Mesenchymal stem cell (in vitro differentiated cells and primary cell): ENCODE data around the gene SDHAF2.
A peak's percentile ranks its signal among the peaks of the same experiment; 100 is the strongest.

ENCODE experiments used
- DNase-seq: peaks from one replicate; pipeline ENCODE4 v3.0.0-alpha.2; 2013
- H2AFZ ChIP-seq: one replicate; pipeline ENCODE4 v1.6.1; 2013; ENCODE audit warnings: low read depth, mild to moderate bottlenecking, control low read depth, inconsistent platforms, low read length, moderate library complexity
- H2AK5ac ChIP-seq: 2 replicates; pipeline ENCODE4 v1.6.1; 2013; ENCODE audit warnings: low read length, moderate library complexity, mild to moderate bottlenecking, inconsistent platforms; ENCODE audit not compliant: severe bottlenecking
- H2BK120ac ChIP-seq: one replicate; pipeline ENCODE4 v1.6.1; 2013; ENCODE audit warnings: low read depth, mild to moderate bottlenecking, inconsistent platforms, low read length, moderate library complexity
- H2BK12ac ChIP-seq, 2 experiments: one replicate each; pipeline ENCODE4 v1.6.1; 2013; ENCODE audit warnings: inconsistent platforms in 2 of 2, low read length in 2 of 2, mild to moderate bottlenecking in 2 of 2, moderate library complexity in 2 of 2, control low read depth in 1 of 2
- H2BK15ac ChIP-seq: one replicate; pipeline ENCODE4 v1.6.1; 2013; ENCODE audit warnings: mild to moderate bottlenecking, low read depth, inconsistent platforms; ENCODE audit not compliant: poor library complexity, severe bottlenecking
- H2BK5ac ChIP-seq: 2 replicates; pipeline ENCODE4 v1.6.1; 2013; ENCODE audit warnings: low read depth, mild to moderate bottlenecking, low read length, control low read depth, inconsistent platforms; ENCODE audit not compliant: poor library complexity, severe bottlenecking
- H3K14ac ChIP-seq, 2 experiments: one replicate each; pipeline ENCODE4 v1.6.1; 2013; ENCODE audit warnings: inconsistent platforms in 2 of 2, low read length in 2 of 2, control low read depth in 1 of 2, mild to moderate bottlenecking in 1 of 2, moderate library complexity in 1 of 2
- H3K18ac ChIP-seq, 2 experiments: one replicate each; pipeline ENCODE4 v1.6.1; 2013; ENCODE audit warnings: inconsistent platforms in 2 of 2, low read length in 2 of 2, control low read depth in 1 of 2, low read depth in 1 of 2, mild to moderate bottlenecking in 1 of 2
- H3K23ac ChIP-seq, 2 experiments: one replicate each; pipeline ENCODE4 v1.6.1; 2013; ENCODE audit warnings: inconsistent platforms in 2 of 2, low read length in 2 of 2, mild to moderate bottlenecking in 2 of 2, moderate library complexity in 2 of 2, control low read depth in 1 of 2
- H3K27ac ChIP-seq: 2 replicates; pipeline ENCODE4 v1.5.1; 2013; ENCODE audit warnings: mild to moderate bottlenecking, moderate library complexity, low read length, control low read depth, inconsistent platforms; ENCODE audit not compliant: poor library complexity, severe bottlenecking
- H3K27me3 ChIP-seq, 2 experiments: 2 replicates each; pipeline versions ENCODE4 v1.6.1 to v1.7.0; 2013; ENCODE audit warnings: low read length in 2 of 2, mild to moderate bottlenecking in 2 of 2, moderate library complexity in 2 of 2, control low read depth in 1 of 2, inconsistent platforms in 1 of 2; ENCODE audit not compliant: control insufficient read depth in 1 of 2, insufficient read depth in 1 of 2
- H3K36me3 ChIP-seq, 2 experiments: 2 replicates each; pipeline versions ENCODE4 v1.6.1 to v1.7.0; 2013; ENCODE audit warnings: low read length in 2 of 2, control low read depth in 1 of 2, inconsistent platforms in 1 of 2, low read depth in 1 of 2, mild to moderate bottlenecking in 1 of 2; ENCODE audit not compliant: insufficient read depth in 2 of 2, control insufficient read depth in 1 of 2
- H3K4ac ChIP-seq, 2 experiments: one replicate each; pipeline ENCODE4 v1.6.1; 2013; ENCODE audit warnings: inconsistent platforms in 2 of 2, low read length in 2 of 2, mild to moderate bottlenecking in 2 of 2, moderate library complexity in 2 of 2, control low read depth in 1 of 2, low read depth in 1 of 2
- H3K4me1 ChIP-seq: 2 replicates; pipeline ENCODE4 v1.6.1; 2013; ENCODE audit warnings: low read depth, low read length, control low read depth; ENCODE audit not compliant: control insufficient read depth, insufficient read depth
- H3K4me2 ChIP-seq: 2 replicates; pipeline ENCODE4 v1.6.1; 2013; ENCODE audit warnings: low read length, mild to moderate bottlenecking, inconsistent platforms; ENCODE audit not compliant: poor library complexity, severe bottlenecking
- H3K4me3 ChIP-seq, 2 experiments: 2 replicates each; pipeline versions ENCODE4 v1.5.1 to v1.7.0; 2013; ENCODE audit warnings: low read length in 2 of 2, mild to moderate bottlenecking in 2 of 2, control low read depth in 1 of 2, low read depth in 1 of 2; ENCODE audit not compliant: insufficient read depth in 1 of 2
- H3K79me1 ChIP-seq: replicated peaks from 2 replicates; pipeline ENCODE4 v1.6.1; 2013; ENCODE audit warnings: mild to moderate bottlenecking, control low read depth, low read length, inconsistent platforms; ENCODE audit not compliant: poor library complexity, severe bottlenecking
- H3K9ac ChIP-seq: 2 replicates; pipeline ENCODE4 v1.7.0; 2013; ENCODE audit warnings: mild to moderate bottlenecking, low read length, moderate library complexity
- H3K9me3 ChIP-seq: 2 replicates; pipeline ENCODE4 v1.7.0; 2013; ENCODE audit warnings: mild to moderate bottlenecking, low read length; ENCODE audit not compliant: control insufficient read depth
- H4K8ac ChIP-seq: one replicate; pipeline ENCODE4 v1.6.1; 2013; ENCODE audit warnings: inconsistent platforms, mild to moderate bottlenecking, low read length, moderate library complexity
- H4K91ac ChIP-seq: one replicate; pipeline ENCODE4 v1.6.1; 2013; ENCODE audit warnings: mild to moderate bottlenecking, low read length, inconsistent platforms
- WGBS: methylation state at CpG from one replicate; pipeline ENCODE4 v1.1.7; 2013; ENCODE audit warnings: mixed read lengths; 5-methylcytosine and 5-hydroxymethylcytosine counted together

Gene SDHAF2

DNA sequence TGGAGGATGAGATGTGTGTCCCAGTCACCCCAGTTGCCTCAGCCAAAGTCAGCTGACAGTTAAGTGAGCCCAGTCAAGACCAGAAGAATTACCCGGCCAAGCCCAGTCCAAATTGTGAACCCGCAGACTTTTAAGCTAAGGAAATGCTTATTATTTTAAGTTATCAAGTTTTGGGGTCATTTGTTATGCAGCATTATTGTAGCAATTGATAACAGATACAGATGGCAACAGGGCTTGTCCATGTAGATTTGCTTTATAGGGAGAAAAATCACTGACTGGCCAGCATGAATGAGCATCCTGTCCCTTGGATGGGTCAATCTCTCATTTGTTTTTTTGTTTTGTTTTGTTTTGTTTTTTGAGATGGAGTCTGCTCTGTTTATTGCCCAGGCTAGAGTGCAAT is 22.9 kb downstream of the SDHAF2 start:
- Histone ChIP-seq H4K8ac (no peak overlapping the region), H3K9ac (no peak overlapping the region), H3K23ac (no peak overlapping the region), H3K4me3 (no peak overlapping the region), H2AFZ (no peak overlapping the region), H3K14ac (no peak overlapping the region), H3K36me3 (peaks cover 43 to 50% of the 10 kb centered on the region in 2 experiments), H3K27ac (no peak overlapping the region), H3K27me3 (no peaks in the 10 kb centered on the region), H3K4me1 (no peaks in the 10 kb centered on the region), H3K4me2 (no peak overlapping the region), H2AK5ac (no peak overlapping the region), H2BK12ac (no peak overlapping the region), H2BK120ac (no peak overlapping the region), H3K79me1 (peaks cover 43% of the 10 kb centered on the region), H3K4ac (no peak overlapping the region), H2BK5ac (no peak overlapping the region), H2BK15ac (no peak overlapping the region), H4K91ac (no peak overlapping the region), H3K9me3 (no peaks in the 10 kb centered on the region), H3K18ac (no peak overlapping the region)
- DNase-seq = no peak
- 97% methylated on average over 2 of the region's 2 CpGs for WGBS

DNA sequence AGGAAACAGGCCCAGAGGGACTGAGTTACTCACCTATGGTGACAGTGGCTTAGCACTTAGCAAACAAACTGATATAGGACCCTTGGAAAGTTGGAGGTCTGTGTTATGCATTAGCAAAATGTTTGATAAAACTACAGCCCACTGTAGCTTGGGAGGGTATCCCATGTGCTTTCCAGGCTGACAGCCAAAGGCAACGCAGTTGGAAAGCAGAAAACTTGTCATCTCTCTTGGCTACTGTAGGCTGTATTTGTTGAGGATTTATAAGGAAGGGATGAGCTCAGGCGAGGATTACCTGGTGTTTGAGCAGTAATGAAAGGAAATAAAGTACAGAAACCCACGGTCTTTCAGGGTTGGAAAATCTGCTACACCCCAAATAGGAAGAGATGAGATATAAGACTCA is 23.8 kb downstream of the SDHAF2 start:
- WGBS = 96% methylated on average over 3 of the region's 3 CpGs
- no peak overlapping the region for H2BK120ac ChIP-seq
- H3K27ac ChIP-seq = no peak overlapping the region
- H3K18ac ChIP-seq = no peak overlapping the region
- H2AK5ac ChIP-seq = no peak overlapping the region
- H4K91ac ChIP-seq = no peak overlapping the region
- no peak overlapping the region for H3K9ac ChIP-seq
- H2BK5ac ChIP-seq = no peak overlapping the region
- peaks cover 38 to 41% of the 10 kb centered on the region in 2 experiments for H3K36me3 ChIP-seq
- H3K23ac ChIP-seq = no peak overlapping the region
- no peaks in the 10 kb centered on the region for H3K9me3 ChIP-seq
- no peak overlapping the region for H2BK15ac ChIP-seq
- no peak overlapping the region for H4K8ac ChIP-seq
- H3K4ac ChIP-seq = no peak overlapping the region
- peaks cover 36% of the 10 kb centered on the region for H3K79me1 ChIP-seq
- no peaks in the 10 kb centered on the region for H3K27me3 ChIP-seq
- no peak overlapping the region for H3K4me3 ChIP-seq
- no peaks in the 10 kb centered on the region for H3K4me1 ChIP-seq
- no peak overlapping the region for H2BK12ac ChIP-seq
- no peak overlapping the region for H2AFZ ChIP-seq
- DNase-seq = no peak
- H3K14ac ChIP-seq = no peak overlapping the region
- no peak overlapping the region for H3K4me2 ChIP-seq

DNA sequence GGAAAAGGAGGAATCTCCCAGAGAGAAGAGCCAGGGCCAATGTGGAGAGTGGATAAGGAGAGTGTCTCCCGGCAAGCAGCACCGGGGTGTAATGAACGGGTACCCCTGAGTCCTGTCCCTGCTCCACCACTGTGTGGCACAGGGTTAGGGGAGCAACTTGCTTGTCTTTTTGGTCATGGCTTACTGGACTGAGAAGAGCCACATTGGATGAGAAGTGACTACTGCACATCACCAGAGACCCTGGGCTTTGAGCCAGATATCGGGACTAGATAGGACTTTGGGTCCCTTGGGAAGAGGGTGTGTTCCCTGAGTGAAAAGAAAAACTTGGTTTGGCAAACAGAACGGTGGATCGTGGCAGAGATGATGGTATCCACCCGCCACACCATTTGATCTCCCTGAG is 24.6 kb downstream of the SDHAF2 start:
- Histone ChIP-seq H2AFZ (no peak overlapping the region), H2BK120ac (no peak overlapping the region), H2AK5ac (no peak overlapping the region), H2BK5ac (no peak overlapping the region), H3K9ac (no peak overlapping the region), H3K79me1 (peaks cover 30% of the 10 kb centered on the region), H2BK15ac (no peak overlapping the region), H3K4me1 (no peaks in the 10 kb centered on the region), H3K23ac (no peak overlapping the region), H3K27me3 (no peaks in the 10 kb centered on the region), H3K4me3 (no peak overlapping the region), H3K27ac (no peak overlapping the region), H4K91ac (peak overlapping the region; percentile 21), H4K8ac (no peak overlapping the region), H3K4ac (no peak overlapping the region), H3K9me3 (no peaks in the 10 kb centered on the region), H3K18ac (no peak overlapping the region), H3K4me2 (no peak overlapping the region), H2BK12ac (no peak overlapping the region), H3K36me3 (peaks cover 34 to 36% of the 10 kb centered on the region in 2 experiments), H3K14ac (no peak overlapping the region)
- DNase-seq = no peak
- WGBS = 96% methylated on average over 7 of the region's 7 CpGs

DNA sequence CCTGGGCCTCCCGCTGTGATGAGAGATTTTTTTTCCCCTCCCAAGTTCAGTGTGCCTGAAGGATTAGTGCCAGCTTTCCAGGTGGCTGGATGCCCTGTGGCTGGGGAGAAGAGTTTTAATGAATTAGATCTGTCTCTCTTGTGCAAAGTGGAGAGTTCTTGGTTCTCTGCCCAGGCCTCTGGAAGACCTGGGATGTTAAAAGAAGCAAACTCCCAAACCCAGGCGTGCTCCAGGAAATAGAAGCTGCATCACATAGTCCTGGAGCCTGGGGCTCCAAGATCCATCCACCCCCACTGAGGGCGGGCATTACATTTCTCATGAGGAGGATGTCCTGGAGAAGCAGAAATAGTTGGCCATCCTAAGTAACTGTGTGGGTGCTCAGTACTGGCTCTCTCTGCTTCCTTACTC is 30.6 kb downstream of the SDHAF2 start:
- H3K9ac ChIP-seq = peak overlapping the region; percentile 60
- H3K9me3 ChIP-seq = no peaks in the 10 kb centered on the region
- H4K91ac ChIP-seq = no peak overlapping the region
- no peak overlapping the region for H3K27ac ChIP-seq
- H3K4me3 ChIP-seq = no peak overlapping the region
- WGBS = 88% methylated on average over 3 of the region's 3 CpGs
- no peak overlapping the region for H2BK120ac ChIP-seq
- no peak overlapping the region for H3K18ac ChIP-seq
- H3K14ac ChIP-seq = no peak overlapping the region
- no peak overlapping the region for H3K23ac ChIP-seq
- no peaks in the 10 kb centered on the region for H3K27me3 ChIP-seq
- no peak overlapping the region for H2BK12ac ChIP-seq
- H3K4me1 ChIP-seq = peaks cover 2% of the 10 kb centered on the region
- H3K4me2 ChIP-seq = no peak overlapping the region
- no peak overlapping the region for H3K4ac ChIP-seq
- DNase-seq = no peak
- peaks cover 4 to 16% of the 10 kb centered on the region in 2 experiments for H3K36me3 ChIP-seq
- H2BK5ac ChIP-seq = no peak overlapping the region
- peaks cover 17% of the 10 kb centered on the region for H3K79me1 ChIP-seq
- no peak overlapping the region for H2BK15ac ChIP-seq
- no peak overlapping the region for H2AFZ ChIP-seq
- H4K8ac ChIP-seq = no peak overlapping the region
- no peak overlapping the region for H2AK5ac ChIP-seq
